Measurements from ENCODE around the gene C13orf42.

Gene C13orf42

DNA sequence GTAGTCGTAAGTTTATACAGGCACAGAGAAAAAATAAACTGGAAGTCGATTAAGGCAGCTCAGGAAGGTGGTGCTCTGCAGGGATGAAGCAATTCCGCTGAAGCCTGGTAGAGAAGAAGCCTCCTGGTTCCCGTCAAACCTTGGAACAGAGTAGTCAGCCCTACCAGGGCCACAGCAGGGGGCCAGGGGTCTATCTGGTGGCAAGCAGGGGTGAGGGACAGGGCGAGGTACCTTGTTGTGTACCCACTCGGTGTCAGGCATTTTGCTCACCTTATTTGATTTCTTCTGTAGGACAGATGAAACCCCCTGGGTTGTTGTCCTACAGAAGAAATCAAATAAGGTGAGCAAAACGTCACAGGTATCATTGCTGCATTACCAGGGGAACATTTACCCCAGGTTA is 70.6 kb downstream of the C13orf42 start:
- H3K4me3 ChIP-seq (ENCODE audit: low read depth, low read length) = no peak overlapping the region
- H3K27me3 ChIP-seq (ENCODE audit: control insufficient read depth, insufficient read depth, low read length) = no peaks in the 10 kb centered on the region

DNA sequence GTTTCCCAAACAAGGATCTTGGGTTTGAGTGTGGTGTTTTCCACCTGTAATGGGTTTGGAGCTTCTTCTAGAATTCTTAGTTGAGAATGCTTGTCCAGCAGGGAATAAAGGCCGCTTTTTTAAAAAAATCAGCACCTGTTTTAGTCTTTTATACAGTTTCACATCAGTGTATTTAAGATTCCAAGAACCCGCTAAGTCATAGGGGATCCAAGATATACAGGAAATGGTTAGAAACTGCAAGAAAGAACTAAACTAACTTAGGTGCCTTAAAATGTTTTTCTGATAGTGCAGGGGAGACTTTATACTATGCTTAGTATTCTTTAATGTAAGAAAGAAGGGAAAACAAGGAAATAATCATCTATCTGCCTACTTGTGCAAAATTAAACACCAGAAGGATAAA is 74.7 kb downstream of the C13orf42 start:
- no peak overlapping the region for H3K9ac ChIP-seq (ENCODE audit: low read depth, low read length)
- peaks cover 6% of the 10 kb centered on the region for H3K4me1 ChIP-seq (ENCODE audit: control insufficient read depth, insufficient read depth, low read length)
- no peak overlapping the region for H3K4me3 ChIP-seq (ENCODE audit: low read depth, low read length)
- H3K27me3 ChIP-seq (ENCODE audit: control insufficient read depth, insufficient read depth, low read length) = no peaks in the 10 kb centered on the region
- H3K36me3 ChIP-seq (ENCODE audit: control insufficient read depth, insufficient read depth, low read length) = no peaks in the 10 kb centered on the region
- H3K9me3 ChIP-seq (ENCODE audit: control insufficient read depth, insufficient read depth, low read length) = no peaks in the 10 kb centered on the region

More for the DNA sequence above, 70.6 kb downstream of the C13orf42 start:
- Histone ChIP-seq H3K36me3 (ENCODE audit: control insufficient read depth, insufficient read depth, low read length) (no peaks in the 10 kb centered on the region), H3K9me3 (ENCODE audit: control insufficient read depth, insufficient read depth, low read length) (no peaks in the 10 kb centered on the region), H3K4me1 (ENCODE audit: control insufficient read depth, insufficient read depth, low read length) (no peaks in the 10 kb centered on the region), H3K9ac (ENCODE audit: low read depth, low read length) (no peak overlapping the region)

DNA sequence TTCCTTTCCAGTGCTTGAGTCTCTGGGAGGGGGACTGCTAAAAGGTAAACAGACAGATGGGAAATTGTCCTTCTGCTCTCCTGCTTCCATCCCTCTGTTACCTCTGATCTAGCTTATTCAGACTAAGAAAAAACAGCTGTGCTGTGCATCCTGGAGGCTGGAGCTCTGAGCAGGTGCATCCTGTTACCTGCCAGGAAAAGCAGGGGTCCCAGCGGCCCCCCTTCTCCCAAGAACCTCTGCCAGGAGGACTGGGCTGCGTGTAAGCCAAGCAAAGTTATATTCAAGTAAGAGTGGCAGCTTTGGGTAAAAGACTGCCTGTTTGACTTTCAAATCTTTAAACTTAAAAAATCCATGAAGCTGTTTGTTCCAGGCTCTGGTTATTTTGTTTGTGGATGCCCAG is 75.1 kb downstream of the C13orf42 start:
- H3K4me1 ChIP-seq (ENCODE audit: control insufficient read depth, insufficient read depth, low read length) = peaks cover 6% of the 10 kb centered on the region
- H3K36me3 ChIP-seq (ENCODE audit: control insufficient read depth, insufficient read depth, low read length) = no peaks in the 10 kb centered on the region
- H3K4me3 ChIP-seq (ENCODE audit: low read depth, low read length) = no peak overlapping the region
- no peaks in the 10 kb centered on the region for H3K9me3 ChIP-seq (ENCODE audit: control insufficient read depth, insufficient read depth, low read length)
- H3K27me3 ChIP-seq (ENCODE audit: control insufficient read depth, insufficient read depth, low read length) = no peaks in the 10 kb centered on the region
- no peak overlapping the region for H3K9ac ChIP-seq (ENCODE audit: low read depth, low read length)

DNA sequence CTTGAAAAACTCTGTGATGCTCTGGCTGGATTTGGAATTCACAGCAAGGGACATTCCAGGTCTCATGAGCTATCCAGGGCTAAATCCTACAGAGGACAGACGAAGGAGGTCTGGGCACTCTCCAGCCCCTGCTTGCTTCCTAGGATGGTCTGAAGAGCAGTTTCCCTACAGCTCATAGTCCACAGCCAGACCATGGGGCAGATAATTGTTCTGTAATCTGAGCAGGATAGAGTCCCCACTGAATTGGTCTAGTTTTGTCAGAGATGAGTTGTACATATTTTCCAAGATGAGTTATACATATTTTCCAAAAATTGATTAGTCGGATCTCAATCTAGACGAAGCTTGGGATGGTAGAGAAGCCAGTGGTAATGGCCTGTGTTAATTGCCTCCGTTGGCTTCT is 75.6 kb downstream of the C13orf42 start:
- no peak overlapping the region for H3K9ac ChIP-seq (ENCODE audit: low read depth, low read length)
- H3K4me3 ChIP-seq (ENCODE audit: low read depth, low read length) = no peak overlapping the region
- H3K27me3 ChIP-seq (ENCODE audit: control insufficient read depth, insufficient read depth, low read length) = no peaks in the 10 kb centered on the region
- H3K36me3 ChIP-seq (ENCODE audit: control insufficient read depth, insufficient read depth, low read length) = no peaks in the 10 kb centered on the region
- peaks cover 6% of the 10 kb centered on the region for H3K4me1 ChIP-seq (ENCODE audit: control insufficient read depth, insufficient read depth, low read length)
- no peaks in the 10 kb centered on the region for H3K9me3 ChIP-seq (ENCODE audit: control insufficient read depth, insufficient read depth, low read length)

DNA sequence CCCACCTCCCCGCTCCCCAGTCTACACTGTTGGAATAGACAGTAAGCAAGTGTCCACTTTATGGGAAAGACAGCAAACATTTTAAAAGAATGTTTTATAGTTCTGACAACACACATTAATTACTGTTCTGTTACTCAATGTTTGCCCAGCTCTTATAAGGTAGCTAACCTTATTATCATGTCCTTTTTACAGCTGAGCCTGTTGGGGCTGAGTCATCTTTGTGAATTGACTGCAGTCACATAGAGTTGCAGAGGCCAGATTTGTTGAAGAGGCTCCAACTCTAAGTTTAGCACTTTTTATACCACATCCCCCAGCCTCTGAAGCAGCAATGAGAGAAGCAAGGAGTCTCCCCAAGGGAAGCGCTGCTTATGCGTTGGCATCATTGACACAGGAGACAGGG is 76.2 kb downstream of the C13orf42 start:
- Histone ChIP-seq H3K4me3 (ENCODE audit: low read depth, low read length) (no peak overlapping the region), H3K36me3 (ENCODE audit: control insufficient read depth, insufficient read depth, low read length) (no peaks in the 10 kb centered on the region), H3K9ac (ENCODE audit: low read depth, low read length) (no peak overlapping the region), H3K27me3 (ENCODE audit: control insufficient read depth, insufficient read depth, low read length) (no peaks in the 10 kb centered on the region), H3K9me3 (ENCODE audit: control insufficient read depth, insufficient read depth, low read length) (no peaks in the 10 kb centered on the region), H3K4me1 (ENCODE audit: control insufficient read depth, insufficient read depth, low read length) (peaks cover 6% of the 10 kb centered on the region)

DNA sequence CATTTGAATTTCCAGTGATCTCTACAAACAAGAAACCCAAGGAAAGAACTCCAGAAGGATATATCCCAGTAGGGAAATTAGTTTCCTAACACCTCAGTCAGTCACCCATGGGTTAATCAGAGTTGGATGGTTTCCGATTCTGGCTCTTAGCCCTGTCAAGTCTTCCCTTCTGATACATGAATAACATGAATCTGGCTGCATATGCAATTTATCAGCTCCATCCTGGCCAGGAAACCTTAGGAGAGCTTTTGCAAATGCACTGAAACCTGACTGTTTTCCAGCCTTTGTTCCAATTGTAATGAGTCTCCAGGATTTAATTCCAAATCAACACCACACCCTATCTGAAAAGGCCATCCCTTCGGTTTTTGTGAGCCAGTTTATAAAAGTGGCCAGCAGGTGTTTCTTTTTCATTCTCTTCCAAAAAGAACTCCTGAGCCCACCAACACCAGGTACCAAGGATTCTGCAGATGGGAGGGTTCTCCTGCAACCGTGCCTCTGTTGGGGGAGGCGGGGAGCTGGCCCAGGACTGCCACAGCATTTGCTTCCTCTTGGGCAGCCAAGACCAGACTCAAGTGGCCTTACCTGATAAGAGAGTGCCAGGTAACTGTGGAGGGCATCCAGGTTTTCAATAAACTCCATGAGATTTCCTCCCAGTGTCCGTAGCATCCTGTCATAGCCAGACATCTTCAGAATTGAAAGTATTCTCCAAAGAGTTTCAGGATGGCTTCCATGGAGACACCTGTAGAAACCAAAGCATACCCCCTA is 77.5 kb downstream of the C13orf42 start:
- H3K9ac ChIP-seq (ENCODE audit: low read depth, low read length) = no peak overlapping the region
- H3K36me3 ChIP-seq (ENCODE audit: control insufficient read depth, insufficient read depth, low read length) = no peaks in the 10 kb centered on the region
- H3K27me3 ChIP-seq (ENCODE audit: control insufficient read depth, insufficient read depth, low read length) = no peaks in the 10 kb centered on the region
- peaks cover 6% of the 10 kb centered on the region for H3K4me1 ChIP-seq (ENCODE audit: control insufficient read depth, insufficient read depth, low read length)
- H3K9me3 ChIP-seq (ENCODE audit: control insufficient read depth, insufficient read depth, low read length) = no peaks in the 10 kb centered on the region
- no peak overlapping the region for H3K4me3 ChIP-seq (ENCODE audit: low read depth, low read length)

DNA sequence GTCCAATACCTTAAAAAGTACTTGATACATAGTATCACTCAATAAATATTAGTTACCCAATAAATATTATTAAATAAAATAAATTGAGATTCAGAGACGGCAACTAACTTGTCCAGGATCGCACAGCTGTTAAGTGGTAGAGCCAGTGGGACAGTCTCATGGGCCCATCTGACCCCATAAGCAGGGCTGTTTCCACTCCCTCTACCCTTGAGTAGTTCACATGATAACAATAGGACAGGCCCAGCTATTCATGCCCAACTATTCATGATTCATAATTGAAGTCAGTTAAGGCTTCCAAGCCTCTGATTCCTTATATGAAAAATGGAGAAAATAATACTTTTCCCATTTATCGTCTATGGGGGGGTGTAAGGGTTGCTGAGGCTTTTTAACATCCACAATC is 78.2 kb downstream of the C13orf42 start:
- Histone ChIP-seq H3K4me1 (ENCODE audit: control insufficient read depth, insufficient read depth, low read length) (peaks cover 6% of the 10 kb centered on the region), H3K36me3 (ENCODE audit: control insufficient read depth, insufficient read depth, low read length) (no peaks in the 10 kb centered on the region), H3K9ac (ENCODE audit: low read depth, low read length) (no peak overlapping the region)

More for the DNA sequence above, 78.2 kb downstream of the C13orf42 start:
- Histone ChIP-seq H3K9me3 (ENCODE audit: control insufficient read depth, insufficient read depth, low read length) (no peaks in the 10 kb centered on the region), H3K27me3 (ENCODE audit: control insufficient read depth, insufficient read depth, low read length) (no peaks in the 10 kb centered on the region), H3K4me3 (ENCODE audit: low read depth, low read length) (no peak overlapping the region)
